Measurements from ENCODE around the gene MESD.
A peak's percentile ranks its signal among the peaks of the same experiment; 100 is the strongest.

MESD gene

GRCh38 chr15:80997692-80998091 is 8.1 kb upstream of the MESD start:
- no peak overlapping the region for H3K4me3 ChIP-seq
- H3K27ac ChIP-seq, result no peak overlapping the region

DNA sequence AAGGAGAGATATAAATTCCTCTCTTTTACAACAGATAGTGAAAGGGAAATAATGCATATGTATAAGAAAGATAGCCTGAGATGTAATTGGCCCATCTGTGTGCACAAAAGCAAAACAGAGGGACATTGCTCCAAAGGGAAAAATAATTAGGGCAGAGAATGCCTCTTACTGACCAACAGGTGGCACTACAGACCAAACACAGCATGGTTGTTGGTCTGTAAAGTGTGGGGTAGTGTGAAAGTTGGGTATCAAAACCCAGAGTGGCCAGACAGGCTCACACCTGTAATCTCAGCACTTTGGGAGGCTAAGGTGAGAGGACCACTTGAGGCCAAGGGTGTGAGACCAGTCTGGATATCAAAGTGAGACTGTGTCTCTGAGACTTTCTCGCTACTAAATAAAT is 6.6 kb upstream of the MESD start:
- no peak overlapping the region for H3K4me3 ChIP-seq

GRCh38 chr15:80992441-80992840 is 2.8 kb upstream of the MESD start:
- Histone ChIP-seq H3K27ac (peak overlapping the region in 7 of 21 experiments; percentile 3 to 92 (median 35)), H3K4me3 (no peak overlapping the region)

More for the DNA sequence above, 6.6 kb upstream of the MESD start:
- no peak overlapping the region for H3K27ac ChIP-seq

GRCh38 chr15:80992006-80992405 is 2.4 kb upstream of the MESD start:
- Histone ChIP-seq H3K4me3 (no peak overlapping the region), H3K27ac (peak overlapping the region in 9 of 21 experiments; percentile 3 to 92 (median 42))

GRCh38 chr15:80991421-80991820 is 1.8 kb upstream of the MESD start:
- peak overlapping the region in 16 of 21 experiments; percentile 7 to 92 (median 84) for H3K27ac ChIP-seq
- no peak overlapping the region for H3K4me3 ChIP-seq

- H3K27ac ChIP-seq, result peak overlapping the region in 16 of 21 experiments; percentile 7 to 92 (median 84)
- H3K4me3 ChIP-seq, result no peak overlapping the region
Observed at GRCh38 chr15:80990955-80991354, 1.3 kb upstream of the MESD start.

DNA sequence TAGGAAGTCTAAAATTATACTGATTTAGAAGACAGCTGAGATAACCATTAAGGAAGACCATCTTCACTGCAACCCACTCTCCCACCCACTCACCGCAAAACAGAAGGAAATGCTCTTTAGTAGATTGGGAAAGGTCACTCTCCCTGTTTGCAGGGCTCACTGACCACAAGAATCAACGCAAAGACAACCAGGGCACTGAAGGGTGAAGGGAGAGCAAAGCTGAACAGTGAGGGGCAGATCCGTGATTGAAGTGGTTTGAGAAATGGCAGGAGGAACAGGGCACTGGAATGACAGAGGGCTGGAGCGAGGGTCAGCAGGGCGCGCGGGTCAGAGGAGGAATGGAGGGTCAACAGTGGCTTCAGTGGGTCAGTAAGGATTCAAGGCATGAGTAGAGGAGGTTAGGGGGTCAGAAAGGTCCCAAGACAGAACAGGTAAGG is 520 bp downstream of the MESD start:
- Histone ChIP-seq H3K27ac (peak overlapping the region; percentile 66 to 94 (median 90)), H3K4me3 (peak overlapping the region; percentile 54 to 92 (median 75))

DNA sequence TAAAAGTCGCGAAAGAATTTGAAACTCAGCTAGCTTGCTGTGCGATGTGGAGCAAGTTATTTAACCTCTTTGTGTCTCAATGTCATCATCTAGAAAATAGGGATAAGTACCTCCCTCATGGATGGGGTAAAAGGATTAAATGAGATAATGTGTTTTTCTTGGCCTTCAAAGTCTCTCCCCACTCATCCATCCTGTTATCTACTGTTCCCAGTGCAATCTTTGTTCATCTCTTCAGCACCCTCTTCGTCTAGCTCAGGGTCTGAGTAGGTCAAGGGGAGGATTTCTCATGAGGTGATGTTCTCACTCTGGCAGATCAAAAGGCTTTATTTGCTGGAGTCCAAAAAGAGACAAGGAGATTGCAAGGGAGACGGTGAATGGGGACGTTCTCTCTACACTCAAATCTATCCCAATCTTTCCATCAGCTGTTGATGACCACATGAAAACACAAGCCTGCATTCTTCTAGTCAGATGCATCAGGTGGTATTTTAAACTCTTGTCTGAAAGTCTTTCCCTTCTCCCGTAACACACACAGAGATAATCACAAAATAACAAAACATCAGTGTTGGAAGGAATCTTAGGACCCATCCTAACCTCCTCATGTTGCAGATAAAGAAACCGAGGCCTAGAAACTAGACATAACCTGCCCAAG is 1.3 kb downstream of the MESD start:
- H3K27ac ChIP-seq, result peak overlapping the region in 4 of 21 experiments; percentile 87 to 92 (median 90)

GRCh38 chr15:80986487-80986886 is 3.1 kb downstream of the MESD start:
- Histone ChIP-seq H3K27ac (no peak overlapping the region), H3K4me3 (no peak overlapping the region)

More for the DNA sequence above, 1.3 kb downstream of the MESD start:
- H3K4me3 ChIP-seq, result peak overlapping the region in 6 of 7 experiments; percentile 54 to 92 (median 74)

DNA sequence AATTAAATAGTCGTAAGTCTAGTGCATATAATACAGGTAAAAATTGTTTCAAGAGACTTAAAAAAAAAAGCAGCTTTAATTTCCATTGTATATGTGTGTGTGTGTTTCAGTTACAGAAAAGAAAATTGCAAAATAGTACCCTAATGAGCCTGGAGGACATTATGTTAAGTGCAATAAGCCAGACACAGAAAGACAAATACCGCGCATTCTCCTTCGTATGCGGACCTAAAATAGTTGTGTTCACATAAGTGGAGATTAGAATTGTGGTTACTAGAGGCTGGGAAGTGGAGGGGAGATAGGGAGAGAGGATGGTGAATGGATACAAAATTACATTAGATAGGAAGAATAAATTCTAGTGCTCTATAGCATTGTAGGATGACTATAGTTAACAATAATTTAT is 3.6 kb downstream of the MESD start:
- H3K27ac ChIP-seq, result no peak overlapping the region

DNA sequence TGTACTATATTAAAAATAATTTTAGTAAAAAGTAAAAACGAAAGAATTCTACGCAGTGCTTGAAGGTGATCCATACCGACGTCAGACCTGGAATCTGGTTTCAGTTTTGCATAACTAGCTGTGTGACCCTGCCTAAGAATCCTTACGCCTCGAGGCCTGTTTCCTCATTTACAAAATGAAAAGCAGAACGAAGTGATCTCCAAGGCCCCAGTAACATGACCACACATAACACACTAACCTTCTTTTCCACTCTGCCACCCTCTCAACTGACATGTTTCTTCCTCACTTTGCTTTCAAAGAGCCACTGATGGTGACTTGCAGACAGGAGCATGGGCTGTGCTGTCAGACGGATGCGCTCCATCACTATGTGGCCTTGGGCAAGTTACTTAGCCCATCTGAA is 4.8 kb downstream of the MESD start:
- H3K27ac ChIP-seq, result peak overlapping the region in 11 of 21 experiments; percentile 3 to 77 (median 49)
- no peak overlapping the region for H3K4me3 ChIP-seq

More for the DNA sequence above, 3.6 kb downstream of the MESD start:
- no peak overlapping the region for H3K4me3 ChIP-seq

DNA sequence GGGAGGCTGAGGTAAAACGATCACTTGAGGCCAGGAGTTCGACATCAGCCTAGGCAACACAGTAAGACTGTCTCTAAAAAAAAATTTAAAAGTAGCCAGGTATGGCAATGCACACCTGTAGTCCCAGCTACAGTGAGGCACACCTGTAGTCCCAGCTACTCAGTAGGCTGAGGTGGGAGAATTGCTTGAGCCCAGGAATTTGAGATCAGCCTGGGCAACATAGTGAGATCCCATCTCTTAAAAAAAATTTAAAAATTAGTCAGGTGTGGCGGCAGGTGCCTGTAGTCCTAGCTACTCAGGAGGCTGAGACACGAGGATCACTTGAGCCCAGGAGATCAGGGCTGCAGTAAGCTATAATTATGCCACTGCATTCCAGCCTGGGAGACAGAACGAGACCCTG is 6.8 kb downstream of the MESD start:
- no peak overlapping the region for H3K4me3 ChIP-seq
- H3K27ac ChIP-seq, result no peak overlapping the region

- Histone ChIP-seq H3K27ac (no peak overlapping the region), H3K4me3 (no peak overlapping the region)
Observed at GRCh38 chr15:80982205-80982604, 7.4 kb downstream of the MESD start.

- Histone ChIP-seq H3K4me3 (no peak overlapping the region), H3K27ac (no peak overlapping the region)
Observed at GRCh38 chr15:80979538-80980200, 9.9 kb downstream of the MESD start.

DNA sequence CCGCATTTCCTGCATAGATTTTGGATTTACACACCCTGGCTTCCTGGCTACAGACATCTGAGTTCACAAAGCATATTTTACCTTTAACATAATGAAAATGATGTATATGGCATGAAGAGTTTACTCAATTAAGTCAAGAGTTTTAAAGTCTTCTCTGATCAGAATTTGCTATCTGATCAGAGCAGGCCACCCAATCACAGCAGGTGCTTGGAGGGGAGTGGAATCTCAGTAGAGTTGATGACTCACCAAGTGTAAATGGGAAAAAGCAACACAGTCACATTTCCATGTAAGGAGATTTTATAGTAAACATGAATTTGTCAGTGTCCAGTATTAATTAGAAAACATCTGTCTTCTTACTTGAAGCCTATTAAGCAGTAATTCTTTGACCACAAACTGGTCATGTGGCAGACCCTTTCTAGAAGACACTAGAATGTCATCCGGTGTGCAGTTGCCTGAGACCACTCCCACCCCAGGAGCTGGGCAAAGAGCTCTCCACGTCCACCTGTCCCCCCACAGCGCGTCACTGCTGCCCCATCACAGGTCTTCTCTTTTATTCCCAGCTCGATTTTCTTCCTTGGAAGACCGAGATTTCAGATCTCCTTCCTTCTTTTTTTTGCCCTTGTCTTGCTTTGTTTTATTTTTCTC is 10.8 kb downstream of the MESD start:
- no peak overlapping the region for H3K4me3 ChIP-seq
- no peak overlapping the region for H3K27ac ChIP-seq

DNA sequence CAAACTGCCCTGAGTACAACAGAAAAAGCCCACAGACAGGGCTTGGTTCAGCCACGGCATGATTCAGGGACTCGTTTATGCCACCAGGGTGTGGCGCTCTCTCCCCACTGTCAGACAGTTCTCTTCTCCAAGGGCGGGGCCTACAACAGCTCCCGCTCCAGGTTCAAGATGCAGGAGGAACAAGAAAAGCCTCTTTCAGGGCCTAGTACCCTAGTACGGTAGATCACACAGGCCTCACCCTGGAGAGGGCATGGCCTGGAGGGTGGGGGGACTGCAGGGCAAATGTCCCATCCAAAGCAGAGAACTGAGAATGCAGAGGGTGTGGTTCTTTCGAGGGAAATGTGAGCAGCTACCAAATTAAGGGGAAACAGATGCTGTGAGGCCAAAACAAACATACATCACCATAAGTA is 12.0 kb downstream of the MESD start:
- no peak overlapping the region for H3K4me3 ChIP-seq
- H3K27ac ChIP-seq, result peak overlapping the region in 1 of 21 experiments; percentile 1

GRCh38 chr15:80976851-80977250 is 12.8 kb downstream of the MESD start:
- H3K4me3 ChIP-seq, result no peak overlapping the region
- H3K27ac ChIP-seq, result peak overlapping the region in 1 of 21 experiments; percentile 47

DNA sequence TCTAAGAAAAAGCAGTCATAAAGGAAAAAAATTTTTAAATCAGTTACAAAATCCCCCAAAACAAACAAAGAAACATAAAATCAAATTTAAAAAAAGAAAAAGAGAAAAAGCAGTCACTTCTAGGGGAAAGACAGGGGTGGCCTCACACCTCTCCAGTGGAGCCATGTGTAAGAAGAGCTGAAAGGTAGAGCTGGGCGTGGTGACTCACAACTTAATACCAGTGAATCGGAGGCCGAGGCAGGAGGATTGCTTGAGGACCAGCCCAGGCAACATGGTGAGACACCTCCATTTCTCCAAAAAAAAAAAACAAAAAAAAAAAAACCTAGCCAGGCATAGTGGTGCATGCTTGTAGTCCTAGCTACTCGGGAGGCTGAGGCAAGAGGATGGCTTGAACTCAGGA is 14.7 kb downstream of the MESD start:
- no peak overlapping the region for H3K27ac ChIP-seq
- H3K4me3 ChIP-seq, result no peak overlapping the region

DNA sequence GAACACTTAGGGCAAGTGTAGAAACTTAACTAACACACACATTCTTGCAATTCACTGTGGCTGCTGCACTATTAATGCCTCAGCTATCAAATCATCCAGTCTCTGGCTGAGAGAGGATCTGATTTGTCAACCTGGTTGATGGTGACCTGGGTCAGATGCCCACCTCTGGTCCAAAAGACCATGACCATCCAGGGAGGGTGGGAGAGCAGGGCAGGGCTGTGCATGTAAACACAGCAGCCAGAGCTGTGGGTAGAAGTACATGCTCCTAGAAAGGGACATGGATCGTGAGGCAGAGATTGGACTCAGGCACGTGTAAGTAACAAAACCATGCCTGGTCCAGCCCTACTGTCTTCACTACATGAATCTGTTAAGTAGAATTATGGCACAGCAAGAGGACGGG is 17.3 kb downstream of the MESD start:
- Histone ChIP-seq H3K27ac (no peak overlapping the region), H3K4me3 (no peak overlapping the region)

GRCh38 chr15:80971143-80971542 is 18.5 kb downstream of the MESD start:
- no peak overlapping the region for H3K27ac ChIP-seq
- H3K4me3 ChIP-seq, result no peak overlapping the region

DNA sequence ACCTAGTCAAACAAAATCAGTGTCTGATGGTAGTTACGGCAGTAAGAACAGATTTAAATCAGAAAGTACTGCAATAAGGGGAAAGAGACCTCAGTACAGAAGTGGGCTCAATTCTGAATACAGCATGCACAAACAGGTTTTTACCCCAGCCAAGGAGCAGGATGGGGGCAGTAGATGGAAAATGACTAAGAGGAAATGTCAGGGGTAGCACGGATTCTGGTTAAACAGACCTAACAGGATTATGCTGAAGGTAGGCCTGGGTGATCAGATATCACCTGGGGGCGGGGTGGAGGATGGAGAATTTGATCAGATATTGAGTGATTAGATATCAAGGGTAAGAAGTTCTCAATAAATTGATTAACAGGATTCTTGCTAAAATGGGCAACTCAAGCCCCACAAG is 19.0 kb downstream of the MESD start:
- Histone ChIP-seq H3K27ac (no peak overlapping the region), H3K4me3 (no peak overlapping the region)

Data from skin epidermis (tissue), 12 donors.